Measurements from ENCODE around the gene MAPK8IP3.

DNA sequence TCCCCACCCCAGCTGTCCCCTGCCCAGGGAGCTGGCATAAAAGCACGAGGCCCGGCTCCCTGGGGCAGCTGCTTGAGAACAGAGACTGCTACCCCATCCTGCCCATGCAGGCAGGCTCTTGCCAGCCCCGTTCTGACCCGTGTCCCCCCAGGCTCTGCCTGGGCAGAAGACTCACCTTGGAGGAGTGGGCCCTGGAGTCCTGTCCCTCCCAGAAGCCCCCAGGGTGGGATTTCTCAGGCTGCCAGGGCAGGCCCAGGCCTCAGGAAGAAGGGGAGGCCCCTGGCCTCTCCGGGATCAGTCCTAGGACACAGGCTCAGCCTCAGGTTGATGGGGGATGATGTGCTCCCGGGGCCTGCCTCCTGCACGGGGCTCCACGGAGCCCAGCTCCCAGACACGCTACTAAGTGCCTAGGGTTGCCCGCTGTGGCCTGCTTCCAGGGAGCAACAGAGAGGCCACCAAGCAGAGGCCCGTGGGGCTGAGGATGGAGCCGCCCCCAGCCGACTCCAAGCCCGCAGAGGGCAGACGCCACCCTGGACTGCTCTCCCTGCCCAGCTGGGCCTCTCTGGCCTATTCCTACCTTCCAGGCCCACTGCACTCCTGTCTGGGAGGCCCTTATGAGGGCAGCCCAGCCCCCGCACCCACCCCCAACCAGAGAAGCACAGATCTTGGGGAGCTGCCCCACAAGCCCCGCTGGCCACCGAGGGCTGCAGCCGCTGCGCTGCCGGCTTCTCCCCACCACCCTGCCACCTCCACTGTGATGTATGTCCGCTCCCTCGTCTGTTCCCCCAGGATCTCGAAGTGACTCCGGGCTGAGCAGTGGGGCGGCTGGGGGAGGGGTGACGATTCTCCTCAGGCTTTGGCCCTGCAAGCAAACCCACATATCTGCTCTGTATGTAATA, 63.7 kb downstream of the MAPK8IP3 start:
- TF ChIP-seq, protein P1, sequence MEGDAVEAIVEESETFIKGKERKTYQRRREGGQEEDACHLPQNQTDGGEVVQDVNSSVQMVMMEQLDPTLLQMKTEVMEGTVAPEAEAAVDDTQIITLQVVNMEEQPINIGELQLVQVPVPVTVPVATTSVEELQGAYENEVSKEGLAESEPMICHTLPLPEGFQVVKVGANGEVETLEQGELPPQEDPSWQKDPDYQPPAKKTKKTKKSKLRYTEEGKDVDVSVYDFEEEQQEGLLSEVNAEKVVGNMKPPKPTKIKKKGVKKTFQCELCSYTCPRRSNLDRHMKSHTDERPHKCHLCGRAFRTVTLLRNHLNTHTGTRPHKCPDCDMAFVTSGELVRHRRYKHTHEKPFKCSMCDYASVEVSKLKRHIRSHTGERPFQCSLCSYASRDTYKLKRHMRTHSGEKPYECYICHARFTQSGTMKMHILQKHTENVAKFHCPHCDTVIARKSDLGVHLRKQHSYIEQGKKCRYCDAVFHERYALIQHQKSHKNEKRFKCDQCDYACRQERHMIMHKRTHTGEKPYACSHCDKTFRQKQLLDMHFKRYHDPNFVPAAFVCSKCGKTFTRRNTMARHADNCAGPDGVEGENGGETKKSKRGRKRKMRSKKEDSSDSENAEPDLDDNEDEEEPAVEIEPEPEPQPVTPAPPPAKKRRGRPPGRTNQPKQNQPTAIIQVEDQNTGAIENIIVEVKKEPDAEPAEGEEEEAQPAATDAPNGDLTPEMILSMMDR (IDR thresholded peaks at IDR 0.05; ENCODE audit: borderline replicate concordance, extremely low read depth, low read length, poor library complexity, severe bottlenecking) = no peak
- no peak for TF ChIP-seq EZH2 (IDR thresholded peaks at IDR 0.05; ENCODE audit: borderline replicate concordance, low read depth, low read length, severe bottlenecking)

Measured in DND-41 (cell line).